ENCODE measurements around the gene NIT2.
"Not testable (repeated sequence)": the region's sequence is repeated elsewhere in the genome, so short reads cannot be mapped to it uniquely, and the experiment has no call there.

NIT2 gene

GRCh38 chr3:100329800-100330489 is 4.6 kb upstream of the NIT2 start:
- FAIRE-seq: no peak
- DNase-seq (ENCODE audit: insufficient read length, low spot score): no peak
- no peak for TF ChIP-seq CTCF (IDR thresholded peaks at IDR 0.05; ENCODE audit: insufficient read depth, missing control alignments)

GRCh38 chr3:100330651-100331050 is 3.9 kb upstream of the NIT2 start:
- no peak for TF ChIP-seq CTCF (IDR thresholded peaks at IDR 0.05; ENCODE audit: insufficient read depth, missing control alignments)
- no peak for DNase-seq (ENCODE audit: insufficient read length, low spot score)
- no peak for FAIRE-seq

GRCh38 chr3:100331660-100332059 is 2.9 kb upstream of the NIT2 start:
- no peak for FAIRE-seq
- no peak for DNase-seq (ENCODE audit: insufficient read length, low spot score)
- no peak for TF ChIP-seq CTCF (IDR thresholded peaks at IDR 0.05; ENCODE audit: insufficient read depth, missing control alignments)

- no peak for FAIRE-seq
- no peak for TF ChIP-seq CTCF (IDR thresholded peaks at IDR 0.05; ENCODE audit: insufficient read depth, missing control alignments)
- no peak for DNase-seq (ENCODE audit: insufficient read length, low spot score)
These were observed 1.5 kb upstream of the NIT2 start for GRCh38 chr3:100333051-100333450.

- DNase-seq (ENCODE audit: insufficient read length, low spot score) (no peak), FAIRE-seq (no peak)
- TF ChIP-seq CTCF (IDR thresholded peaks at IDR 0.05; ENCODE audit: insufficient read depth, missing control alignments): no peak
These were observed 528 bp upstream of the NIT2 start for GRCh38 chr3:100333970-100334487.

- no peak for DNase-seq (ENCODE audit: insufficient read length, low spot score)
- FAIRE-seq: no peak
- TF ChIP-seq CTCF (IDR thresholded peaks at IDR 0.05; ENCODE audit: insufficient read depth, missing control alignments): no peak
These were observed 877 bp downstream of the NIT2 start for GRCh38 chr3:100335434-100335833.

GRCh38 chr3:100336229-100336628 is 1.7 kb downstream of the NIT2 start:
- not testable (repeated sequence) for DNase-seq (ENCODE audit: insufficient read length, low spot score); FAIRE-seq

Data from D721Med (cell line).